RKO (cell line): Measurements from ENCODE around the gene PLEKHM1.

ENCODE experiments used
- DNase-seq: peaks from one replicate; pipeline ENCODE4 v3.0.0-alpha.2; 2016; ENCODE audit warnings: low spot score

The PLEKHM1 gene

DNA sequence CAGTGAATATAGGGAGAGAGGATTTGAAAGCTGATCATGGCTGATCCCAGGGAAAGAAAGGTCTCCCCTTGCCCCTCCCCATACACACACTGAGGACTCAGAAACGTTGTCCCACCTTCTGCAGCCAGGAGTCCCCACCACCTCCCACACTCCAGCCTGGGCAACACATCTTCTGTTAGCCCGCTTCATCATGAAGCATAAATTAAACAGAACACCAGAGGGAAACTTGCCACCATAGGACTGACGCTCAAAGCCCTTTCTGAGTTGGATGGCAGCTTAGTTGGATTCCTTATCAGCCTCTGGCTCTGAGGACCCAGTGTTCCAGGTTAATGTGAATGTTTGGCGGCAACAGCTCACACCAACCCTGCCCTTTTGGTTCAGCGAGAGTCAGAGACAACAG is 91.7 kb downstream of the PLEKHM1 start:
- no peak for DNase-seq

- no peak for DNase-seq
Measured at GRCh38 chr17:45397796-45398195, 92.7 kb downstream of the PLEKHM1 start.

- no peak for DNase-seq
Measured at GRCh38 chr17:45396496-45397205, 93.9 kb downstream of the PLEKHM1 start.

- DNase-seq = no peak
Measured at GRCh38 chr17:45395569-45396415, 94.7 kb downstream of the PLEKHM1 start.

DNA sequence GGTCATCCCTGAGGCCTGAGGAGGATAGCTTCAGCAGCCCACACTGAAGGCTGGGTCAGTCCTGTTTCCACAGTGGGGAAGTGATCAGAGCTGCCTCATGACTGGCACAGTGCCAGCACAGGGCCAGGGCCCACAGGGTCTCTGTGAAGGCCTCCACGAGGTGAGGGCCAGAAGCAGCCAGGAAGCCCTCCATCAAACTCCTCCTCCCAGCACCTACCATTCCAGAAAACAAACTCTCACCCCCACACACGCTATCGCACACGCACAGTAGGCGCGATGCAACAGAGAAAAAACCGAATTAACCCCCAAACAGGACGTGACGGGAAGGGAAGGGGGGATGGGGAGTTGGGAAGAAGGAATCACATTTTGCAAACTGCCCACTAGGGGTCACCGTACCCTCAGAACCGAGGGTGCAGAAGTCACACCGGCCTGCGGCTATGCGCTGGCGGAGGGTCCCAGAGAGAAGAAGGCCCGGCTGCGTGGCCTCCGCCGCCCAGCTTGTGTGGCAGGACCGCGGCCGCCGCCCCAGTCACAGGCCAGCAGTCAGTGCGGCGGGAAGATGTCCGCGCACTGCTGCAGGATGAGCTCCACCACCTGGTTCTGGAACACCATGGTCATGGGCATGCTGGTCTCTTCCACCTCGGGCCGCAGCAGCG is 95.5 kb downstream of the PLEKHM1 start:
- DNase-seq = peak; percentile 59

GRCh38 chr17:45394564-45394912 is 96.0 kb downstream of the PLEKHM1 start:
- no peak for DNase-seq

- DNase-seq = no peak
Measured at GRCh38 chr17:45394091-45394490, 96.4 kb downstream of the PLEKHM1 start.

- no peak for DNase-seq
Measured at GRCh38 chr17:45393411-45393810, 97.1 kb downstream of the PLEKHM1 start.

DNA sequence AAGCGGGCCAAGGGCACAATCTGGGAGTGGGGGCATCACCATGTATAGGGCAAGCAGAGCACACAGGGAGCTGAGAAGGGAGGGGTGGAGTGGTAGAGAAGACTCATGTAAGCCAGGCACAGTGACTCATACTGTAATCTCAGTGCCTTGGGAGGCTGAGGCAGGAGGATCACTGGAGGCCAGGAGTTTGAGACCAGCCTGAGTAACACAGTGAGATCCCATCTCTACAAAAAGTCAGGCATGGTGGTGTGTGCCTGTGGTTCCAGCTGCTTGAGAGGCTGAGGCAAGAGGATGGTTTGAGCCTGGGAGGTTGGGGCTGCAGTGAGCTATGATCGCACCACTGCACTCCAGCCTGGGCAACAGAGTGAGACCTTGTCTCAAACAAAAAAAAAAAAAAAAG is 98.6 kb downstream of the PLEKHM1 start:
- DNase-seq = no peak

- no peak for DNase-seq
Measured at GRCh38 chr17:45391291-45391690, 99.2 kb downstream of the PLEKHM1 start.

GRCh38 chr17:45389354-45389753 is 101.2 kb downstream of the PLEKHM1 start:
- DNase-seq = no peak

DNA sequence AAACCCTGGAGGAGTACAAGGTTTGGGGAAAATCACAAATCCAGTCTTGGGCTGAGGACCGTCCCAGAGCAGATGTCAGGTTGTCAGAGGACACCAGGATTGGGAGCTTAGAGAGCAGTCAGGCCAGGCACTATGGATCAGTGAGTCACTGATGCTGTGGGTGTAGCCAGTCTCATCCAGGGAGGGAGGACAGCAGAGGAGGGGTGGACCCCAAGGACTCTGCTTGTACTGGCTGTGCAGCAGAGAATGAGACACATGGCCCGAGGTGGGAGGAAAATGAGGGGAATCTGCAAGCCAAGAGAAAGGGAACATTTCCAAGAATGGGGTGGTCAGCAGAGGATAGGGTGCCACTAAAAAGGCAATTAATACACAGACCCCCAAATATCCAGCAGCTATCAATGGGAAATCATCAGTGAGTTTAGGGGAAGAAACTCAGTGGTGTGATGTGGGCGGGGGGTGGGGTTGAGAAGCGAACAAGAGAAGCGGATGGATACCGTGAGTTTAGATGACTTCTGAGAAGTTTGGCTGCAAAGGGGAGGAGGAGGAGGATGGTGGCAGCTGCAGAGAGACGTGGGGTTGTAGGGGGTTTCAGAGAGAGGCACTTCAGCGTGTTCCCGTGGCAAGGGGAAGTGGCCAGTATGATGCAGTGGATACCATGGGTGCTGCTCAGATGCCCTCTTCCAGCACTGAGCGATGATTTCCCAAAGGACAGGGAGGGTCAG is 101.8 kb downstream of the PLEKHM1 start:
- no peak for DNase-seq

GRCh38 chr17:45387739-45388138 is 102.8 kb downstream of the PLEKHM1 start:
- DNase-seq = no peak

DNA sequence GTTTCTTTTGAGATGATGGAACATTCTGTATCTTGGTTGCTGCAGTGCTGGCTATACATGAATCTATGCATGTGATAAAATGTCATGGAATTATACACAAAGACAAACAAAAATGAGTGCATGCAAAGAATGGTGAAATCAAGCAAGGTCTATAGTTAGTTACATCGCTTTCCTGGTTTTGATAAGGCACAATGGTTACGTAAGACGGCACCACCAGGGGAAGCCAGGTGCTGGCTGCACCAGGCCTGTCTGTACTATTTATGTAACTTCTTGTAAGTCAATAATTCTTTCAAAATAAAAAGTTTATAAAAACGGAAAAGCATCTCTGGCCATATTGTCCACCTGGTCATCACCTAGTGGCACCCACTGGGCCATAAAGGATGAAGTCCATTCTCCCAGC is 104.3 kb downstream of the PLEKHM1 start:
- no peak for DNase-seq
